DOHH2 (cell line): ENCODE data around the gene CDK14.

Experiments used
- H3F3A ChIP-seq: fragments of 200-600 bp; sonication (generic), shearing (Covaris generic); 2 replicates; pipeline ENCODE4 v1.6.0; 2016; ENCODE audit warnings: antibody characterized with exemption, mild to moderate bottlenecking; ENCODE audit not compliant: control insufficient read depth, insufficient read depth
- H3K27ac ChIP-seq: fragments of 200-600 bp; sonication (generic); 2 replicates; pipeline ENCODE4 v1.5.1; 2014; ENCODE audit warnings: low read depth, mild to moderate bottlenecking, low read length, moderate library complexity
- H3K27me3 ChIP-seq: fragments of 200-600 bp; sonication (generic); 2 replicates; pipeline ENCODE4 v1.6.1; 2014; ENCODE audit warnings: mild to moderate bottlenecking, low read length, mixed read lengths; ENCODE audit not compliant: control insufficient read depth
- H3K36me3 ChIP-seq: fragments of 200-600 bp; sonication (generic); 2 replicates; pipeline ENCODE4 v1.6.1; 2014; ENCODE audit warnings: mild to moderate bottlenecking, low read length, moderate library complexity, mixed read lengths; ENCODE audit not compliant: control insufficient read depth
- H3K4me1 ChIP-seq: fragments of 200-600 bp; sonication (generic); 2 replicates; pipeline ENCODE4 v1.6.1; 2014; ENCODE audit warnings: mild to moderate bottlenecking, low read length, mixed read lengths; ENCODE audit not compliant: control insufficient read depth
- H3K4me2 ChIP-seq: fragments of 200-600 bp; sonication (generic); 2 replicates; pipeline ENCODE4 v1.6.0; 2014; ENCODE audit warnings: mild to moderate bottlenecking, low read length, moderate library complexity
- H3K4me3 ChIP-seq: fragments of 200-600 bp; sonication (generic); 2 replicates; pipeline ENCODE4 v1.5.1; 2014; ENCODE audit warnings: mild to moderate bottlenecking, low read length, mixed read lengths
- H3K79me2 ChIP-seq: fragments of 200-600 bp; sonication (generic); 2 replicates; pipeline ENCODE4 v1.6.1; 2014; ENCODE audit warnings: mild to moderate bottlenecking, low read length, mixed read lengths; ENCODE audit not compliant: control insufficient read depth
- H3K9me2 ChIP-seq: fragments of 200-600 bp; sonication (generic); replicated peaks from 2 replicates; pipeline ENCODE4 v1.6.1; 2014; ENCODE audit warnings: mild to moderate bottlenecking, low read length, mixed read lengths; ENCODE audit not compliant: control insufficient read depth
- H3K9me3 ChIP-seq: fragments of 200-600 bp; sonication (generic); 2 replicates; pipeline ENCODE4 v1.6.1; 2014; ENCODE audit warnings: antibody characterized with exemption, low read length, mixed read lengths; ENCODE audit not compliant: control insufficient read depth, insufficient read depth
- H4K20me1 ChIP-seq: fragments of 200-600 bp; sonication (generic); 2 replicates; pipeline ENCODE4 v1.6.0; 2014; ENCODE audit warnings: low read depth, mild to moderate bottlenecking, antibody characterized with exemption, low read length, moderate library complexity; ENCODE audit not compliant: control insufficient read depth, insufficient read depth
- EZH2phosphoT487 ChIP-seq: fragments of 200-600 bp; sonication (generic); IDR thresholded peaks from 2 replicates; pipeline ENCODE4 v1.6.1; 2017; ENCODE audit warnings: borderline replicate concordance, mild to moderate bottlenecking, antibody characterized with exemption, low read length, moderate library complexity, mixed read lengths
- TF ChIP-seq, protein P1 (sequence below): fragments of 200-600 bp; sonication (generic); IDR thresholded peaks from one replicate; pipeline ENCODE4 v1.5.1; 2014; ENCODE audit warnings: antibody characterized with exemption, mild to moderate bottlenecking, low read depth, low read length; ENCODE audit not compliant: poor library complexity, severe bottlenecking

The CDK14 gene

DNA sequence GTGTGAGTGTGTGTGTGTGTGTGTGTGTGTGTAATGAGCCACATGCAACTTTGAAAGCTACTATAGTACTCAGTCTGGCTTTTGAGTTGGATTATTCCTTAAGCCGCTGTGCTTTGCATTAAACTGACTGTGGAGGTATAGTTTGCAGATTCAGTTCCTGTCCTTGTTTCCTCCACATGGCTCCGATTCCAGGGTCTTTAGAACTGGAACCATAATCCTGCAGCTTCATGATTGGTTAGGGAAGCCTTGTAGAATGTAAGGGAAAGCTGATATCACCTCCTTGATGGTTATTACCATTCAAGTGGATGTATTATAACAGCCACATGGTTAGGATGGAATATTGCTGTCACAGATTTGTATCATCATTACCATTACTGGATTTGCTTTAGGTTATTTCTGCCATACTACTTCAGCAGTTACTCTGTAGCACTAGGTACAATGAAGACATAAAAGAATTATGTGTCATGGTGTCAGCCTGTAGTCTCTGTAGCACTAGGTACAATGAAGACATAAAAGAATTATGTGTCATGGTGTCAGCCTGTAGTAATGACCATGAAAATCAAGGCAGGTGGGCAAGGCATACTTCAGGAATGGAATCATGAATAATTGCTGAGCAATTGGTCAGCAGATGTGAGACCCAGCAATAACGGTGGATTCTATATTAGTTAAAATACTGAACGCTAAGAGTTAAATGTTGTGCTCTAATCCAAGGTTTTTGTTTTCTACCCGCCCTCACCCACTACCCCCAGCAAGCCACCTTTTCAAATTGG is 393.1 kb downstream of the CDK14 start:
- Histone ChIP-seq H3K9me2 (no peaks in the 10 kb centered on the region), H3K27me3 (no peaks in the 10 kb centered on the region), H3K27ac (no peak overlapping the region), H3K4me2 (no peak overlapping the region), H3K36me3 (peaks cover 63% of the 10 kb centered on the region), H3K4me1 (no peaks in the 10 kb centered on the region), H3F3A (no peaks in the 10 kb centered on the region), H3K9me3 (no peaks in the 10 kb centered on the region), H3K4me3 (no peak overlapping the region), H3K79me2 (no peaks in the 10 kb centered on the region), H4K20me1 (no peaks in the 10 kb centered on the region)
- no peak for TF ChIP-seq EZH2phosphoT487
- TF ChIP-seq, protein P1, sequence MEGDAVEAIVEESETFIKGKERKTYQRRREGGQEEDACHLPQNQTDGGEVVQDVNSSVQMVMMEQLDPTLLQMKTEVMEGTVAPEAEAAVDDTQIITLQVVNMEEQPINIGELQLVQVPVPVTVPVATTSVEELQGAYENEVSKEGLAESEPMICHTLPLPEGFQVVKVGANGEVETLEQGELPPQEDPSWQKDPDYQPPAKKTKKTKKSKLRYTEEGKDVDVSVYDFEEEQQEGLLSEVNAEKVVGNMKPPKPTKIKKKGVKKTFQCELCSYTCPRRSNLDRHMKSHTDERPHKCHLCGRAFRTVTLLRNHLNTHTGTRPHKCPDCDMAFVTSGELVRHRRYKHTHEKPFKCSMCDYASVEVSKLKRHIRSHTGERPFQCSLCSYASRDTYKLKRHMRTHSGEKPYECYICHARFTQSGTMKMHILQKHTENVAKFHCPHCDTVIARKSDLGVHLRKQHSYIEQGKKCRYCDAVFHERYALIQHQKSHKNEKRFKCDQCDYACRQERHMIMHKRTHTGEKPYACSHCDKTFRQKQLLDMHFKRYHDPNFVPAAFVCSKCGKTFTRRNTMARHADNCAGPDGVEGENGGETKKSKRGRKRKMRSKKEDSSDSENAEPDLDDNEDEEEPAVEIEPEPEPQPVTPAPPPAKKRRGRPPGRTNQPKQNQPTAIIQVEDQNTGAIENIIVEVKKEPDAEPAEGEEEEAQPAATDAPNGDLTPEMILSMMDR: no peak

DNA sequence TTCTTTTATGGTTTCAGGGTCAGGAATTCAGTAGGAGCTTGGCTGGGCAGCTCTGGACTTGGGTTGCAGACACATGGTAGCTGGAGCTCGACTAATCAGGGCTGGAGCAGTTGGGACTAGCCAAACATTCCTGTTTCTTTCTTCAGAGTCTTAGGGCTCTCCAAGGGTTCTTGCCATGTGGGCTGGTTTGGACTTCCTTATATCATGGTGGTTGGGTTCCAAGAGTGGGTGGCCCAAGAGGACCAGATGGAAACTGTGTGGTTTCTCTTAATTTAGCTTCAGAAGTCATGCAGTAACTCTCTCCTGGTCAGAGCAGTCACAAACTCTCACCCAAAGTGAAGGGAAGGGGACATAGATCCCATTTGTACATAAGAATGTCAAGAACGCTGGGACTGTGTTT is 398.0 kb downstream of the CDK14 start:
- no peaks in the 10 kb centered on the region for H3K9me2 ChIP-seq
- no peak overlapping the region for H3K4me2 ChIP-seq
- H3K79me2 ChIP-seq: no peaks in the 10 kb centered on the region
- H3F3A ChIP-seq: no peaks in the 10 kb centered on the region
- peaks cover 30% of the 10 kb centered on the region for H3K36me3 ChIP-seq
- H3K4me1 ChIP-seq: no peaks in the 10 kb centered on the region
- TF ChIP-seq, protein P1: no peak
- TF ChIP-seq EZH2phosphoT487: no peak
- H3K27ac ChIP-seq: no peak overlapping the region
- no peaks in the 10 kb centered on the region for H3K27me3 ChIP-seq
- H4K20me1 ChIP-seq: no peaks in the 10 kb centered on the region
- H3K9me3 ChIP-seq: no peaks in the 10 kb centered on the region
- H3K4me3 ChIP-seq: no peak overlapping the region

DNA sequence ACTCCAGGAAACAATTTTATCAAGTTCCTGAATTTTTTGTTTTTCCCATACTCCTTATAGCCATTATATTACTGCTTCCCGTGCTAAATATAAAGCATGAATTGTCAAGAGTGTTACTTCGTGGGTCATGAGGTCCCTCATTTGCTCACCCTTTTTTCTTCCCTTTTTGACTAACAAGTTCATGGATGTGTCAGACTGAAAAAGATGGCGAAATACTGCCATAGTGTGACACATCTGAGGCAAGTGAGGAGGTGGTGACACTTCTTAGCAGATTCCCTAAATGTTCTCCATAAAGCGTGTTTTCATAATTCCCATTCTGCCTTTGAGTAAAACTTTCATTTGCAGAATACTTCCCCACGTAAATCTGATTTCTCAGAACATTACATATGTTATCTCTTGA is 398.5 kb downstream of the CDK14 start:
- Histone ChIP-seq H4K20me1 (no peaks in the 10 kb centered on the region), H3K27ac (no peak overlapping the region), H3K27me3 (no peaks in the 10 kb centered on the region), H3K4me3 (no peak overlapping the region), H3K36me3 (peaks cover 26% of the 10 kb centered on the region), H3K4me1 (no peaks in the 10 kb centered on the region), H3K4me2 (no peak overlapping the region), H3K79me2 (no peaks in the 10 kb centered on the region), H3F3A (no peaks in the 10 kb centered on the region), H3K9me2 (no peaks in the 10 kb centered on the region), H3K9me3 (no peaks in the 10 kb centered on the region)
- no peak for TF ChIP-seq EZH2phosphoT487
- TF ChIP-seq, protein P1: no peak
